Heart left ventricle (tissue), 13 donors: Measurements from ENCODE around the gene FURIN.

Source experiments
- POLR2A ChIP-seq, 2 donors: fragments of 450-650 bp; IDR thresholded peaks; one replicate each; pipeline ENCODE4 v1.6.1; 2017; ENCODE audit warnings: antibody characterized with exemption in 2 of 2, mild to moderate bottlenecking in 2 of 2, moderate library complexity in 2 of 2
- TF ChIP-seq, protein P1 (sequence below), 12 donors: fragments of 200-600 bp; sonication (generic) in 4 of 12; IDR thresholded peaks; one replicate each; pipeline versions ENCODE4 v1.5.0 to v1.8.0; 2018 to 2022; ENCODE audit warnings: antibody characterized with exemption in 12 of 12, mild to moderate bottlenecking in 5 of 12
- donor health status: ischemic (EF 13 %, LVEDD 7.1; RV severe dilation, severe dysfunction).
- donor health status: DM: no; HTN: yes; CAD: no.
- donor health status: DM: no; HTN: no; CAD: no.
- donor health status: ischemic (EF 25% LVEDD 6.9; RV normal size, moderate dysfunction).
- donor health status: ischemic (EF 25% LVEDD 5.7; RV mildly dilated, moderate dysfunction).
- donor health status: ischemic (EF 35%, LVEDD 5.7; RV mildly dilated, moderate dysfunction).
- donor health status: nonischemic (EF 11% LVEDD 7.7; RV severe dilation, severe dysfunction).
- donor health status: DM: yes; HTN: yes; CAD: no.
- donor health status: PGD.
- donor health status: ischemic (EF 29% LVEDD 5.4; RV normal size, mild dysfunction).
- donor health status: nonischemic (EF 23%, LVEDD 6.1; RV moderate dilation, normal function).

DNA sequence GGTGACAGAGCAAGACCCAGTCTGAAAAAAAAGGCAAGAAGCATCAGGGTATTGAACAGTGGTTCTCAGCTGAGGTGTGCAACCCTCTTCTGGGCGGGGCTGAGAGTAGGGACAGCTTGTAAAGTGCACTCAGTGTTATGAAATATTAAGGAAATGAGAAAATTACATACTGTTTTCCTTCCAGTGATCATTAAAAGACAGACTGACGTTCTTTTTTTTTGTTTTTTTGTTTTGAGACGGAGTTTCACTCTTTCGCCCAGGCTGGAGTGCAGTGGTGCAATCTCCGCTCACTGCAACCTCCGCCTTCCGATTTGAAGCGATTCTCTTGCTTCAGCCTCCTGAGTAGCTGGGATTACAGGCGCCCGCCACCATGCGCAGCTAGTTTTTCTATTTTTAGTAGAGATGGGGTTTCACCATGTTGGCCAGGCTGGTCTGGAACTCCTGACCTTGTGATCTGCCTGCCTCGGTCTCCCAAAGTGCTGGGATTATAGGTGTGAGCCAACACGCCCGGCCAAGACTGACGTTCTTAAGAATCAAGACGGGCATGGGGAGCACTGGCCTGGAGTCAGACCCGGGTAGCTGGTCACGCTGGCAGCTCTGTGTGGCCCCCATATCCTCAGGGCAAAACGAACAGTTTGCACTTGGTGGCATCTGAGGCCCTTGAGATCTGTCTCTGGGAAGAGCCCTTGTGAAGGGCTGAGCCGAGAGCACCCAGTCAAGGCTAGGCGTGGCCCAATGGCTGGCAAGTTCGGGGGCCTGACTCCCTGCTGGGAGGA is 46.1 kb downstream of the FURIN start:
- TF ChIP-seq, protein P1, sequence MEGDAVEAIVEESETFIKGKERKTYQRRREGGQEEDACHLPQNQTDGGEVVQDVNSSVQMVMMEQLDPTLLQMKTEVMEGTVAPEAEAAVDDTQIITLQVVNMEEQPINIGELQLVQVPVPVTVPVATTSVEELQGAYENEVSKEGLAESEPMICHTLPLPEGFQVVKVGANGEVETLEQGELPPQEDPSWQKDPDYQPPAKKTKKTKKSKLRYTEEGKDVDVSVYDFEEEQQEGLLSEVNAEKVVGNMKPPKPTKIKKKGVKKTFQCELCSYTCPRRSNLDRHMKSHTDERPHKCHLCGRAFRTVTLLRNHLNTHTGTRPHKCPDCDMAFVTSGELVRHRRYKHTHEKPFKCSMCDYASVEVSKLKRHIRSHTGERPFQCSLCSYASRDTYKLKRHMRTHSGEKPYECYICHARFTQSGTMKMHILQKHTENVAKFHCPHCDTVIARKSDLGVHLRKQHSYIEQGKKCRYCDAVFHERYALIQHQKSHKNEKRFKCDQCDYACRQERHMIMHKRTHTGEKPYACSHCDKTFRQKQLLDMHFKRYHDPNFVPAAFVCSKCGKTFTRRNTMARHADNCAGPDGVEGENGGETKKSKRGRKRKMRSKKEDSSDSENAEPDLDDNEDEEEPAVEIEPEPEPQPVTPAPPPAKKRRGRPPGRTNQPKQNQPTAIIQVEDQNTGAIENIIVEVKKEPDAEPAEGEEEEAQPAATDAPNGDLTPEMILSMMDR (IDR thresholded peaks at IDR 0.05): no peak
- TF ChIP-seq POLR2A (IDR thresholded peaks at IDR 0.05): no peak
